H1 (cell line): Measurements from ENCODE around the gene UBE2I. TPM values are rescaled to one million over a fixed set of nuclear protein-coding genes. Genes with fewer than 3 reads are reported as not detected.

Source experiments
- CTCF ChIA-PET: fragments of 300-600 bp; sonication (Branson Sonifier 250); formaldehyde crosslinking; loops from one replicate; lab custom pipeline; 2021; ENCODE audit not compliant: partially characterized antibody; lab: Charles Lee
- POLR2A ChIA-PET: fragments of 300-600 bp; sonication (Branson Sonifier 250); formaldehyde crosslinking; loops from one replicate; lab custom pipeline; 2021; ENCODE audit warnings: inconsistent platforms; ENCODE audit not compliant: partially characterized antibody; lab: Charles Lee
- DNase-seq, 2 experiments: peaks; one replicate each; pipeline versions ENCODE4 v3.0.0 to v3.0.0-alpha.2; 2010 to 2022; ENCODE audit warnings: low spot score in 2 of 2, low read depth in 1 of 2, mixed read lengths in 1 of 2
- FAIRE-seq: peaks from 2 replicates; lab custom pipeline; 2011; peaks lifted over from hg19 to GRCh38; lab: Jason Lieb, UNC
- H2AFZ ChIP-seq: 2 replicates; pipeline ENCODE4 v1.8.1; 2012; ENCODE audit warnings: low read length, inconsistent platforms
- H2AK5ac ChIP-seq: 2 replicates; pipeline ENCODE4 v1.6.1; 2013; ENCODE audit warnings: low read depth, low read length
- H2BK120ac ChIP-seq: replicated peaks from 2 replicates; pipeline ENCODE3; 2013; ENCODE audit warnings: low read depth, low read length, inconsistent platforms
- H2BK12ac ChIP-seq: 2 replicates; pipeline ENCODE4 v1.6.1; 2013; ENCODE audit warnings: low read depth, low read length
- H2BK15ac ChIP-seq: 2 replicates; pipeline ENCODE4 v1.6.1; 2013; ENCODE audit warnings: low read length
- H2BK20ac ChIP-seq: 2 replicates; pipeline ENCODE4 v1.6.1; 2013; ENCODE audit warnings: low read length
- H2BK5ac ChIP-seq: 2 replicates; pipeline ENCODE4 v1.6.1; 2013; ENCODE audit warnings: low read depth, low read length
- H3K14ac ChIP-seq: 2 replicates; pipeline ENCODE4 v1.6.1; 2013; ENCODE audit warnings: inconsistent platforms; ENCODE audit not compliant: insufficient read length
- H3K18ac ChIP-seq: 2 replicates; pipeline ENCODE4 v1.6.1; 2013; ENCODE audit warnings: low read length; ENCODE audit errors: extremely low read depth
- H3K23ac ChIP-seq: 2 replicates; pipeline ENCODE4 v1.6.1; 2013; ENCODE audit warnings: inconsistent platforms; ENCODE audit not compliant: insufficient read length
- H3K23me2 ChIP-seq: 2 replicates; pipeline ENCODE4 v1.6.1; 2013; ENCODE audit warnings: low read depth, low read length
- H3K27ac ChIP-seq: 2 replicates; pipeline ENCODE4 v1.6.1; 2011; ENCODE audit warnings: low read depth, low read length, inconsistent platforms
- H3K27me3 ChIP-seq, 4 experiments: replicated peaks in 1 of 4; 1 replicate in 1 of 4; 2 replicates in 3 of 4; pipeline versions ENCODE4 v1.6.1 to v1.8.1; 2011 to 2013; ENCODE audit warnings: low read length in 3 of 4, mild to moderate bottlenecking in 3 of 4, inconsistent platforms in 2 of 4, mixed read lengths in 2 of 4, moderate library complexity in 1 of 4; ENCODE audit not compliant: control insufficient read depth in 3 of 4, insufficient read depth in 3 of 4; ENCODE audit errors: extremely low read depth in 1 of 4
- H3K36me3 ChIP-seq, 4 experiments: 2 replicates each; pipeline versions ENCODE4 v1.6.1 to v1.8.1; 2011 to 2013; ENCODE audit warnings: mild to moderate bottlenecking in 4 of 4, low read length in 3 of 4, moderate library complexity in 2 of 4, control low read depth in 1 of 4, inconsistent platforms in 1 of 4; ENCODE audit not compliant: insufficient read depth in 4 of 4, control insufficient read depth in 2 of 4
- H3K4ac ChIP-seq: replicated peaks from 2 replicates; pipeline ENCODE3; 2013; ENCODE audit warnings: low read length, low read depth, mixed read lengths, inconsistent platforms; ENCODE audit not compliant: insufficient read length
- H3K4me1 ChIP-seq, 4 experiments: replicated peaks in 1 of 4; 1 replicate in 1 of 4; 2 replicates in 3 of 4; pipeline versions ENCODE4 v1.6.1 to v1.8.1; 2011 to 2013; ENCODE audit warnings: low read length in 3 of 4, inconsistent platforms in 2 of 4, mixed read lengths in 1 of 4; ENCODE audit not compliant: insufficient read depth in 4 of 4, control insufficient read depth in 3 of 4
- H3K4me2 ChIP-seq, 2 experiments: 2 replicates each; pipeline versions ENCODE4 v1.6.1 to v1.8.1; 2011 to 2013; ENCODE audit warnings: low read depth in 2 of 2, low read length in 2 of 2, control low read depth in 1 of 2, inconsistent platforms in 1 of 2, mild to moderate bottlenecking in 1 of 2; ENCODE audit not compliant: insufficient read depth in 1 of 2
- H3K4me3 ChIP-seq, 4 experiments: fragments of 200-600, 300-600 bp in 1 of 4; sonication (generic), shearing (Covaris generic), sonication (Bioruptor Twin) in 1 of 4; 2 replicates each; pipeline versions ENCODE4 v1.5.1 to v1.8.1; 2011 to 2016; ENCODE audit warnings: low read length in 4 of 4, low read depth in 3 of 4, control low read depth in 2 of 4, inconsistent platforms in 2 of 4, mild to moderate bottlenecking in 2 of 4, mixed read lengths in 1 of 4, moderate library complexity in 1 of 4; ENCODE audit not compliant: insufficient read depth in 2 of 4; ENCODE audit errors: extremely low read depth in 1 of 4
- H3K56ac ChIP-seq: replicated peaks from 2 replicates; pipeline ENCODE3; 2013; ENCODE audit warnings: low read depth, mild to moderate bottlenecking, mixed read lengths, low read length, inconsistent platforms; ENCODE audit not compliant: insufficient read length
- H3K79me1 ChIP-seq: 2 replicates; pipeline ENCODE4 v1.6.1; 2013; ENCODE audit warnings: low read depth, low read length, control low read depth
- H3K79me2 ChIP-seq, 2 experiments: 2 replicates each; pipeline versions ENCODE4 v1.6.1 to v1.8.1; 2012 to 2013; ENCODE audit warnings: low read length in 2 of 2, mild to moderate bottlenecking in 2 of 2, inconsistent platforms in 1 of 2; ENCODE audit not compliant: insufficient read depth in 2 of 2, control insufficient read depth in 1 of 2
- H3K9ac ChIP-seq, 4 experiments: replicated peaks in 1 of 4; 1 replicate in 1 of 4; 2 replicates in 3 of 4; pipeline versions ENCODE4 v1.6.1 to v1.8.1; 2011 to 2013; ENCODE audit warnings: low read depth in 3 of 4, low read length in 3 of 4, control low read depth in 2 of 4, mild to moderate bottlenecking in 2 of 4, moderate library complexity in 2 of 4, inconsistent platforms in 1 of 4; ENCODE audit errors: extremely low read depth in 1 of 4
- H3K9me3 ChIP-seq, 2 experiments: 2 replicates each; pipeline versions ENCODE4 v1.6.1 to v1.8.1; 2012 to 2013; ENCODE audit warnings: mild to moderate bottlenecking in 2 of 2, moderate library complexity in 2 of 2, control low read depth in 1 of 2, inconsistent platforms in 1 of 2, low read depth in 1 of 2, low read length in 1 of 2, mixed read lengths in 1 of 2; ENCODE audit not compliant: insufficient read depth in 2 of 2
- H4K20me1 ChIP-seq, 2 experiments: replicated peaks in 1 of 2; 2 replicates each; pipeline versions ENCODE3 to v1.8.1; 2011 to 2013; ENCODE audit warnings: inconsistent platforms in 2 of 2, low read length in 2 of 2, mild to moderate bottlenecking in 1 of 2; ENCODE audit not compliant: insufficient read depth in 2 of 2, control insufficient read depth in 1 of 2
- H4K5ac ChIP-seq: 2 replicates; pipeline ENCODE4 v1.6.1; 2013; ENCODE audit warnings: low read length, low read depth, mixed read lengths, inconsistent platforms; ENCODE audit not compliant: insufficient read length
- H4K8ac ChIP-seq: 2 replicates; pipeline ENCODE4 v1.8.0; 2013; ENCODE audit warnings: mild to moderate bottlenecking, moderate library complexity, low read length, inconsistent platforms; ENCODE audit not compliant: insufficient read depth; ENCODE audit errors: extremely low read depth
- H4K91ac ChIP-seq: replicated peaks from 2 replicates; pipeline ENCODE3; 2013; ENCODE audit warnings: low read length, mixed read lengths, inconsistent platforms; ENCODE audit not compliant: insufficient read length
- ASH2L ChIP-seq: fragments of 200-600, 300-600 bp; sonication (generic); IDR thresholded peaks from one replicate; pipeline ENCODE4 v1.7.1; 2017; ENCODE audit warnings: low read length
- CHD1 ChIP-seq: IDR thresholded peaks from 2 replicates; pipeline ENCODE4 v1.6.1; 2012; ENCODE audit warnings: low read depth, low read length, improper control_type of control experiment
- CTCF ChIP-seq, 3 experiments: IDR thresholded peaks; 1 replicate in 2 of 3; 2 replicates in 1 of 3; pipeline versions ENCODE4 v1.5.1 to v1.6.1; 2011; ENCODE audit warnings: low read length in 3 of 3, mild to moderate bottlenecking in 3 of 3, inconsistent platforms in 2 of 3, low read depth in 1 of 3, moderate library complexity in 1 of 3; ENCODE audit not compliant: insufficient read depth in 1 of 3; ENCODE audit errors: control extremely low read depth in 1 of 3
- EP300 ChIP-seq, 2 experiments: IDR thresholded peaks; 1 replicate in 1 of 2; 2 replicates in 1 of 2; pipeline ENCODE4 v1.6.1; 2011 to 2012; ENCODE audit warnings: low read depth in 2 of 2, low read length in 2 of 2, mild to moderate bottlenecking in 2 of 2, borderline replicate concordance in 1 of 2, inconsistent platforms in 1 of 2, moderate library complexity in 1 of 2
- HDAC2 ChIP-seq, 2 experiments: fragments of 300-600 bp in 1 of 2; sonication (generic) in 1 of 2; IDR thresholded peaks; 2 replicates each; pipeline ENCODE4 v1.6.1; 2011 to 2012; ENCODE audit warnings: low read depth in 2 of 2, low read length in 2 of 2, mild to moderate bottlenecking in 2 of 2, moderate library complexity in 2 of 2, borderline replicate concordance in 1 of 2, inconsistent platforms in 1 of 2
- JUN ChIP-seq: IDR thresholded peaks from 2 replicates; pipeline ENCODE4 v1.6.1; 2011; ENCODE audit warnings: low read depth, mild to moderate bottlenecking, improper control_type of control experiment, low read length
- POLR2A ChIP-seq, 2 experiments: IDR thresholded peaks; 1 replicate in 1 of 2; 2 replicates in 1 of 2; pipeline ENCODE4 v1.6.1; 2011; ENCODE audit warnings: low read depth in 2 of 2, low read length in 2 of 2, mild to moderate bottlenecking in 2 of 2; ENCODE audit errors: control extremely low read depth in 1 of 2
- POU5F1 ChIP-seq: IDR thresholded peaks from 2 replicates; pipeline ENCODE4 v1.6.1; 2011; ENCODE audit warnings: low read depth, mild to moderate bottlenecking, low read length, moderate library complexity
- RBBP5 ChIP-seq: IDR thresholded peaks from 2 replicates; pipeline ENCODE4 v1.7.1; 2012; ENCODE audit warnings: low read depth, mild to moderate bottlenecking, inconsistent platforms, low read length, moderate library complexity, borderline replicate concordance
- SIRT6 ChIP-seq: IDR thresholded peaks from one replicate; pipeline ENCODE4 v1.7.1; 2012; ENCODE audit warnings: low read length, inconsistent platforms
- SP4 ChIP-seq: IDR thresholded peaks from 2 replicates; pipeline ENCODE4 v1.6.1; 2012; ENCODE audit warnings: low read length, inconsistent platforms
- SRF ChIP-seq: IDR thresholded peaks from 2 replicates; pipeline ENCODE4 v1.6.1; 2011; ENCODE audit warnings: mild to moderate bottlenecking, low read depth, low read length, moderate library complexity
- WGBS, 2 experiments: shearing (Covaris generic) in 1 of 2; methylation state at CpG; one replicate each; pipeline versions ENCODE4 v1.1.6 to v1.1.7; 2013 to 2015; ENCODE audit warnings: low lambda C conversion rate in 2 of 2, mixed read lengths in 2 of 2, inconsistent platforms in 1 of 2, low coverage in 1 of 2, missing lambda C conversion rate in 1 of 2; ENCODE audit not compliant: insufficient replicate concordance in 2 of 2, insufficient coverage in 1 of 2, insufficient read length in 1 of 2; ENCODE audit errors: extremely low coverage in 1 of 2, missing lambda C conversion rate in 1 of 2; 5-methylcytosine and 5-hydroxymethylcytosine counted together
- polyA plus RNA-seq, 7 experiments: library from polyadenylated mRNA; depleted of rRNA in 3 of 7; stranded (reverse) in 5 of 7; unstranded in 2 of 7; fragments of >200 nt in 5 of 7; fragments of 200-250 nt in 2 of 7; gene quantifications; 1 replicate in 5 of 7; 2 replicates in 1 of 7; 4 replicates in 1 of 7; pipeline versions ENCODE4 v1.2.1 to v1.2.3, GENCODE V29; 2011 to 2013; ENCODE audit warnings: missing spikeins in 2 of 7, mixed read lengths in 2 of 7
- total RNA-seq: library from RNA; stranded (reverse); fragmentation: NEBNext Ultra II Directional; extraction: Animal tissue kit (Norgen Biotek cat#: 25700); gene quantifications from 2 replicates; pipeline ENCODE4 v1.2.1, GENCODE V29; 2021

UBE2I gene
- total and polyA plus RNA-seq, 2 of the 8 experiments (the other 6 are each of a cell fraction or from before 2014, with no cell fraction given) = 148 to 268 TPM

GRCh38 chr16:1299868-1300203, 9.6 kb upstream of the UBE2I start:
- Histone ChIP-seq H3K4me1 (peaks cover 0 to 18% (median 12%) of the 10 kb centered on the region in 4 experiments; a peak in 6 of 7 replicates), H4K5ac (no peak overlapping the region), H3K79me2 (no peaks in the 10 kb centered on the region), H3K23ac (no peak overlapping the region), H3K14ac (no peak overlapping the region), H3K9ac (no peak overlapping the region), H3K4me2 (no peak overlapping the region), H3K23me2 (peaks cover 2% of the 10 kb centered on the region; the same call in 1 of the 2 replicates), H3K9me3 (no peaks in the 10 kb centered on the region), H3K56ac (no peak overlapping the region), H4K91ac (no peak overlapping the region), H2BK12ac (no peak overlapping the region), H2AK5ac (no peak overlapping the region), H3K27ac (no peak overlapping the region), H2AFZ (no peak overlapping the region), H2BK5ac (no peak overlapping the region), H3K4ac (no peak overlapping the region), H4K20me1 (no peaks in the 10 kb centered on the region), H2BK120ac (no peak overlapping the region), H3K4me3 (no peak overlapping the region), H3K36me3 (no peaks in the 10 kb centered on the region), H3K18ac (no peak overlapping the region), H2BK20ac (no peak overlapping the region), H3K79me1 (no peaks in the 10 kb centered on the region; the same call in 1 of the 2 replicates), H3K27me3 (no peaks in the 10 kb centered on the region), H4K8ac (no peak overlapping the region; the same call in 1 of the 2 replicates), H2BK15ac (no peak overlapping the region)
- no peak for DNase-seq
- ChIA-PET POLR2A (interaction anchor here (0.8 to 3.3 kb wide), 3 partner anchors 9 to 12 kb away, joined by 3 to 18 read pairs (median 13); partner anchors contain the start of gene UBE2I), CTCF (interaction anchor here (0.7 to 3.3 kb wide), 15 partner anchors 10 to 197 kb away, joined by 3 to 35 read pairs (median 4); no protein-coding TSS in a partner anchor)
- FAIRE-seq = no peak
- WGBS, 2 experiments = 81% methylated on average over 12 of the region's 12 CpGs; no CpG with 5 or more reads in 1 of the 2 experiments
- TF ChIP-seq SIRT6 (no peak), RBBP5 (no peak), EP300 (IDR thresholded peaks at IDR 0.05; ENCODE audit: borderline replicate concordance in 1 of 2, low read depth in 2 of 2, low read length in 2 of 2) (no peak), ASH2L (no peak), SRF (no peak), CHD1 (no peak), CTCF (IDR thresholded peaks at IDR 0.05; ENCODE audit: control extremely low read depth in 1 of 3, insufficient read depth in 1 of 3, low read depth in 1 of 3, low read length in 3 of 3) (no peak), SP4 (no peak), POU5F1 (no peak), JUN (no peak), POLR2A (IDR thresholded peaks at IDR 0.05; ENCODE audit: control extremely low read depth in 1 of 2, low read depth in 2 of 2, low read length in 2 of 2) (no peak), HDAC2 (IDR thresholded peaks at IDR 0.05; ENCODE audit: borderline replicate concordance in 1 of 2, low read depth in 2 of 2, low read length in 2 of 2) (no peak)
